Adipocyte (in vitro differentiated cells): ENCODE results near the gene GRIK2.

Experiments used
- DNase-seq: peaks from one replicate; pipeline ENCODE4 v3.0.0-alpha.2; 2015; ENCODE audit warnings: low read depth
- H3K27me3 ChIP-seq: replicated peaks from 2 replicates; pipeline ENCODE4 v1.7.0; 2013; ENCODE audit warnings: mild to moderate bottlenecking, low read length, moderate library complexity; ENCODE audit not compliant: control insufficient read depth, insufficient read depth
- H3K36me3 ChIP-seq: 2 replicates; pipeline ENCODE4 v1.7.0; 2013; ENCODE audit warnings: low read length, mild to moderate bottlenecking, moderate library complexity; ENCODE audit not compliant: control insufficient read depth, insufficient read depth, severe bottlenecking
- H3K4me1 ChIP-seq: 2 replicates; pipeline ENCODE4 v1.7.0; 2013; ENCODE audit warnings: mild to moderate bottlenecking, low read length, moderate library complexity; ENCODE audit not compliant: control insufficient read depth, insufficient read depth
- H3K4me3 ChIP-seq: 2 replicates; pipeline ENCODE4 v1.7.0; 2013; ENCODE audit warnings: mild to moderate bottlenecking, low read length, moderate library complexity
- H3K9ac ChIP-seq: 2 replicates; pipeline ENCODE4 v1.7.0; 2013; ENCODE audit warnings: mild to moderate bottlenecking, low read length, moderate library complexity
- H3K9me3 ChIP-seq: 2 replicates; pipeline ENCODE4 v1.7.0; 2013; ENCODE audit warnings: mild to moderate bottlenecking, low read length, moderate library complexity; ENCODE audit not compliant: control insufficient read depth

Gene GRIK2

GRCh38 chr6:101936516-101936915, 543.0 kb downstream of the GRIK2 start:
- no peaks in the 10 kb centered on the region for H3K27me3 ChIP-seq
- H3K4me3 ChIP-seq, result no peak overlapping the region
- no peak for DNase-seq
- H3K4me1 ChIP-seq, result peaks cover 30% of the 10 kb centered on the region
- H3K9ac ChIP-seq, result no peak overlapping the region
- no peaks in the 10 kb centered on the region for H3K9me3 ChIP-seq
- no peaks in the 10 kb centered on the region for H3K36me3 ChIP-seq

DNA sequence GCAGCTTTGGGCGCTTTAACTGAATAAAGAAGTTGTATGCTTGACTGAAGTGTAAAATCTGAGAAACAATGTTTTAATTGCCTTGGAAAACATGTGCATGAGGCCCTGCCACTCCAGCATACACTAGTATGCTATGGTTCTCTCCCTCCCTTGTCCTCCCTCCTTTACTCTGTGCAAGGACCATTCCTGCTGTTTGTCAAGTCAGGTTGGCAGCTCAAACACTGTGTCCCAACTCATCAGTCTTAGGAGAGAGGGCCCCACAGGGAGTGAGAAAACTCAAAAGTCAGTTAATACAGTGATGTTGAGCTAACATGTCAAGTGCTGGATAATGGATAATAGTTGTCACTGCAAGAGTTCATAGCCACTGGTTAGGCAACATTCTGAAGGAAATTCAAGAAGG, 543.6 kb downstream of the GRIK2 start:
- no peak overlapping the region for H3K9ac ChIP-seq
- no peak for DNase-seq
- no peaks in the 10 kb centered on the region for H3K36me3 ChIP-seq
- no peaks in the 10 kb centered on the region for H3K27me3 ChIP-seq
- peaks cover 26% of the 10 kb centered on the region for H3K4me1 ChIP-seq
- no peaks in the 10 kb centered on the region for H3K9me3 ChIP-seq
- H3K4me3 ChIP-seq, result no peak overlapping the region

GRCh38 chr6:101940391-101940790, 546.9 kb downstream of the GRIK2 start:
- DNase-seq, result no peak
- H3K4me1 ChIP-seq, result peaks cover 19% of the 10 kb centered on the region
- no peaks in the 10 kb centered on the region for H3K27me3 ChIP-seq
- H3K4me3 ChIP-seq, result no peak overlapping the region
- no peaks in the 10 kb centered on the region for H3K36me3 ChIP-seq
- H3K9ac ChIP-seq, result no peak overlapping the region
- no peaks in the 10 kb centered on the region for H3K9me3 ChIP-seq

DNA sequence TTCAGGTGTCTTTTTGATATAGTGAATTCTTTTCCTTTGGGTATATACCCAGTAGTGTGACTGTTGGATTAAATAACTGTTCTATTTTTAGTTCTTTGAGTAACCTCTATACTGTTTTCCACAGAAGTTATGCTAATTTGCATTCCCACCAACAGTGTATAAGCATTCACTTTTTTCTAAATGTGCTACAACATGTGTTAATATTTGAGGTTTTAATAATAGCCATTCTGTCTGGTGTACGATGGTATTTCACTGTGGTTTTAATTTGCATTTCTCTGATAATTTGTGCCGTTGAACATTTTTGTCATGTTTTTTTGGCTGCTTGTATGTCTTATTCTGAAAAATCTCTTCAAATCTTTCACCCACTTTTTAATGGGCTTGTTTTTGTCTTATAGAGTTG, 563.5 kb downstream of the GRIK2 start:
- peaks cover 3% of the 10 kb centered on the region for H3K9me3 ChIP-seq
- no peaks in the 10 kb centered on the region for H3K36me3 ChIP-seq
- DNase-seq, result no peak
- H3K4me1 ChIP-seq, result no peaks in the 10 kb centered on the region
- no peak overlapping the region for H3K4me3 ChIP-seq
- H3K9ac ChIP-seq, result no peak overlapping the region
- H3K27me3 ChIP-seq, result no peaks in the 10 kb centered on the region

- DNase-seq, result no peak
- H3K9ac ChIP-seq, result no peak overlapping the region
Measured at GRCh38 chr6:101961357-101961756, 567.8 kb downstream of the GRIK2 start.

GRCh38 chr6:101980924-101981323, 587.4 kb downstream of the GRIK2 start:
- H3K9ac ChIP-seq, result no peak overlapping the region
- no peaks in the 10 kb centered on the region for H3K27me3 ChIP-seq
- H3K4me3 ChIP-seq, result no peak overlapping the region
- H3K4me1 ChIP-seq, result no peaks in the 10 kb centered on the region
- DNase-seq, result no peak
- H3K9me3 ChIP-seq, result no peaks in the 10 kb centered on the region
- no peaks in the 10 kb centered on the region for H3K36me3 ChIP-seq

More at GRCh38 chr6:101961357-101961756, 567.8 kb downstream of the GRIK2 start:
- Histone ChIP-seq H3K4me1 (no peaks in the 10 kb centered on the region), H3K27me3 (no peaks in the 10 kb centered on the region), H3K9me3 (peaks cover 7% of the 10 kb centered on the region), H3K36me3 (no peaks in the 10 kb centered on the region), H3K4me3 (no peak overlapping the region)

DNA sequence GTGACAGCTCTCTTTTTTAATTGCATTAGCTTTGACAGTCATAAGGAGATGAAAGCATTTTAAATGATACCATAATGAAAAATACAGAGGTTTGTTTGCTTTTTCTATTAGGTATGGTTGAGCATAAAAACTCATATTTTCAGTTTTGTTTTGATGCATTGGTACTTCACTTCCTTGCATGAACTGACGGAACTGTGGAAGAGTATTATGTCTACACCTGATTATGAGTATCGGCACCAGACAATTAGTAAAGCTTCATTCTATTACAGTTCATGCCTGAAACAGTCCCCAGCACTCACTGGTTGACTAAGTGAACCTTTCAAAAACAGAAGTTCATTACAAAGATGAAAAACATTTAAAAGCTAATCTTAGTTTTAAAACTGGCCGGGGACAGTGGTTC, 593.0 kb downstream of the GRIK2 start:
- Histone ChIP-seq H3K4me3 (no peak overlapping the region), H3K36me3 (no peaks in the 10 kb centered on the region), H3K9me3 (no peaks in the 10 kb centered on the region), H3K4me1 (no peaks in the 10 kb centered on the region), H3K9ac (no peak overlapping the region), H3K27me3 (no peaks in the 10 kb centered on the region)
- no peak for DNase-seq

- no peak overlapping the region for H3K4me3 ChIP-seq
- H3K27me3 ChIP-seq, result no peaks in the 10 kb centered on the region
- H3K9me3 ChIP-seq, result no peaks in the 10 kb centered on the region
- H3K9ac ChIP-seq, result no peak overlapping the region
- DNase-seq, result no peak
- no peaks in the 10 kb centered on the region for H3K4me1 ChIP-seq
- H3K36me3 ChIP-seq, result no peaks in the 10 kb centered on the region
Measured at GRCh38 chr6:101992286-101992685, 598.8 kb downstream of the GRIK2 start.

DNA sequence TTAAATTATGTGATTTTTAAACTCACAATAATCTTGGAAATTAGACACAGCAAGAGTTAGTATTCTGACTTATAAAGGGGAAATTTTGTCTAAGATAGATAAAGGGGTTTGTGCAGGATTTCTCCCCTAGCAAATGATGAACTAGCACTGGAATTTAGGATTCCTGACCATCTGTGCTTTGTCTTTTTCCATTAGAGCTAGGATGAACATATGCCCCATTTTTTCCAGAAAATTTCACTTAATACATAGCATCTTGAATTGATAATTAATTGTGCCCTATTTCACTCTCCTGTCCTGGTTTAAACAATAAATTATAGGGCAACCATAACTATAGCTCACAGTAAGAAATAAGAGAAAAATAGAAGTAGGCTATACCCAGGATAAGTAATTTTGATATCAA, 601.0 kb downstream of the GRIK2 start:
- Histone ChIP-seq H3K4me1 (no peaks in the 10 kb centered on the region), H3K9ac (no peak overlapping the region), H3K9me3 (no peaks in the 10 kb centered on the region), H3K36me3 (no peaks in the 10 kb centered on the region), H3K27me3 (no peaks in the 10 kb centered on the region), H3K4me3 (no peak overlapping the region)
- no peak for DNase-seq

- no peak overlapping the region for H3K9ac ChIP-seq
- no peak overlapping the region for H3K4me3 ChIP-seq
- no peak for DNase-seq
- no peaks in the 10 kb centered on the region for H3K4me1 ChIP-seq
- H3K36me3 ChIP-seq, result no peaks in the 10 kb centered on the region
- no peaks in the 10 kb centered on the region for H3K27me3 ChIP-seq
- H3K9me3 ChIP-seq, result peaks cover 11% of the 10 kb centered on the region
Measured at GRCh38 chr6:102015431-102015830, 621.9 kb downstream of the GRIK2 start.

- Histone ChIP-seq H3K36me3 (no peaks in the 10 kb centered on the region), H3K27me3 (no peaks in the 10 kb centered on the region), H3K4me1 (no peaks in the 10 kb centered on the region), H3K4me3 (no peak overlapping the region), H3K9me3 (peaks cover under 1% of the 10 kb centered on the region), H3K9ac (no peak overlapping the region)
- DNase-seq, result no peak
Measured at GRCh38 chr6:102022281-102022680, 628.8 kb downstream of the GRIK2 start.

DNA sequence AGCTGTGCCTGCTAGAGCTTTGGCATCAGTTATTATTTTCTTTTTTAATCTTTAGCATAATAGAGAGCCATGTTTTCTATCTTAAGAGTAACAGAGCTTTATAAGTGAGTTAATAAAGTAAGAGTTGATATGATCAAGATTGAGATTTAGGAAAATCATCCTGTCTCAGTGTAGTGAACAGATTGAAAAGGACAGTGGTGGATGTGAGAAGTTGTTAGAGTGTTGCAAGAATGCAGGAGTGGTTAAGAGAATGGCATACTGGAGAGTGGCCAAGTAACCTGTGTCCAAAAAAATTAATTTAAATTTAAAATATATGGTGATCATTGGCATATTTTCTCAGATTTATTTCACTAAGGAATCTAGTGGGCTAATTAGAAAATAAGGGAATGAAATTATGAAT, 629.3 kb downstream of the GRIK2 start:
- no peaks in the 10 kb centered on the region for H3K36me3 ChIP-seq
- no peak for DNase-seq
- no peak overlapping the region for H3K4me3 ChIP-seq

More for the DNA sequence above, 629.3 kb downstream of the GRIK2 start:
- H3K9ac ChIP-seq, result no peak overlapping the region
- H3K27me3 ChIP-seq, result no peaks in the 10 kb centered on the region
- no peaks in the 10 kb centered on the region for H3K4me1 ChIP-seq
- no peaks in the 10 kb centered on the region for H3K9me3 ChIP-seq
